NOMO-1 treated with dmso at 0.1 percent for 144 hours (cell line): ENCODE results near the gene WDR82.

Experiments
- DNase-seq: peaks from one replicate; lab custom pipeline; 2025; ENCODE audit not compliant: unreplicated experiment; lab: John Stamatoyannopoulos, UW

The WDR82 gene

DNA sequence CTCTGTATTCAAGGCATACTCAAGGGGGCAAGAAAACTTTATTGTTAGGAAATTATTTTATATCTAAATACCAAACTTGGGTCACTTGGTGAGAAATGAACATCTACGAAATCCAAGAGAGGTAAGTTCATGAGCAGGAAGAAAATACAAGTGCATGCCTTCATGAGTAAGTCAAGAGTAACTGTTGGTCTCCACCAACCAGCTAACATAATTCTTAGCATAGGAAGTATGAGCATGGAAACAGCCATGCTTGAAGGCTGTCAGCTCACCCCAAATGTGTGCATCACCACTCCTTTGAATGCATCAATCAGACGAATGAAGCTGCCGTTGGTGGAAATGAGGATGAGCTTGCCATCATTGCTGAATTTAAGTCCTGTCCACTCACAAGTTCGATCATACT is 19.0 kb downstream of the WDR82 start:
- no peak for DNase-seq

DNA sequence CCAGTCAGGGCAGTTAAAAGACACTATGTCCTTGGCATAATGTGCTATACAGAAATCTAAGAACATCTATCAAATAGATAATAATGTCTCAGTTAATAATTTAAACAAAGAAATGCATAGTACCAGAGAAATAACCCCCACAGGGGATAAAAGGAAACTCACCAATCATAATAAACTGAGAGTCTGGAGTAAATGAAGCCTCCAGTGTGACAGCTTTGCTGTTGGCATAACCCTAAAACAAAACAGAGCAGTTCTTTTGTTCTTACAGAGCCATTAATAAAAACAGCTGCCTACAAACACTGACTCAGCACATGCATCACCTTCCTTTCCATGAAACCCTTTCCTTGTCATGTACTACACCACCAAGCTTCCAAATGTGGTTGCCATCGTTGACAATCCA is 19.4 kb downstream of the WDR82 start:
- no peak for DNase-seq

DNA sequence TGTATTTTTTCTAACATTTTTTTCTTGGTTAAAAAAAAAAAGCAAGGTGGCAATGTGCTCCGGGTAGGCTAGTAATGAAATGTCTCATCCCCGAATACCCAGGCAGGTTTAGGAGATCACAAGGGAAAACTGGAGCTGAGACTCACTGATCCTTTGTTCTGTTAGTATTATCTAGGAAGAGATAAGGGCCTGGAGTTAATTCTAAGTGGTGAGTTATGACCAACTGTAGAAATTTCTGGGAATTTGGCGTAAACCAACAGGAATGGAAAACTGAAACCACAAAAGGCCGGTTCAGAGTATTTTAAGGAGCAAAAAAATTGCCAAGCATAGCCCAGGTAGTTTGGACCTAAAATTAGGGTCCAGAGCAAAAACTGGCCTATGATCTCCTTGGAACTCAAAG is 20.5 kb downstream of the WDR82 start:
- DNase-seq, result no peak

DNA sequence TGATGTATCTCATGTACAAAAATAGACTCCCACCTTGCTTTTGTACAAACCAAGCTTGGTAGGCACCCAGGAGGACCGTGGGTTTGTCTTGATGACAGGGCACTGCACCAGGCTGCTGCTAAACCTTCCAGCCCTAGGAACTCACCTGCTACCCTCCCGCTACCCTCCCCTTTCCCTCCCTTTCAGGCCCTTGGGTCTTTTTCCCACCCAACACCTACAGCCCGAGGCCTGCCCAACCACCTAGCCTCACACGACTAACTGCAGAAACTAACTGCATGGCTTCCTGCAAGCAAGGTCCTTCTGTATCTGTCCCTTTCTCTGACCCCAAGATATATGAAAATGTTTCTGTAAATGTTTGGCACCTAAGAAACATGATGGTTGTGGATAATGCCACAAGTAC is 21.8 kb downstream of the WDR82 start:
- DNase-seq, result no peak

DNA sequence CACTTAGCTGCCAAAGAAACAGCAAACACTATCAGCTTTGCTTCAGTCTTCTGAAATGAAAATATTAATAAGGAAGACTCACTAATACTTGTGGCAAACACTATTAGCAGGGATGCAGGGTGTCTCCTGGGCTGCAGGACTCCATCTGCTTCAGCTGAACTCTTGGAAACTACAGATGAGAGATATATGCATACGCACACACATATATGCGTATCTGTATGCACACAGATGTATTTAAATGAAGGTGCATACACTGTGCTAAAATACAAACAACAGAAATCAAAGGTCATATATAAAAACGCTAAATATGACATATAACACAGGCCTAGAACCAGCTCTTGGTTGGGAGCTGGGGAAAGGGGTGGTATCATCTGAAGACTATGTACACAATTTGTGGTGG is 22.3 kb downstream of the WDR82 start:
- DNase-seq, result no peak

DNA sequence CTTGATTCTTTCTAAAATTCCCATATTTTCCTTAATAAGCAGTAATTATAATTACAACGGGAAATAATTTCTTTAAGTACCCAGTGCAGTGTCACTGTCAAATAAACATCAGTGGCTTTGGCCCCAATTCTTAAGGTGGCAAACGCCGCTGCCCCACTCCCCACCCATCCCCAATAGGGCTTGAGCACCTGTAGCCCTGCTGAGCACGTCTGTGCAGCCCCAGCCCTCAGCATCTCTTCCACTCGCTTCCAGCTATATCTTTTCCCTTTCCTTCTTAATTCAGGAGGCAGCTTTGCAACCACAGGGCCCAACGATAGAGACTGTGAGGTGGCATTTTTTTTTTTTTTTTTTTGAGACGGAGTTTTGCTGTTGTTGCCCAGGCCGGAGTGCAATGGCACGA is 23.8 kb downstream of the WDR82 start:
- no peak for DNase-seq

DNA sequence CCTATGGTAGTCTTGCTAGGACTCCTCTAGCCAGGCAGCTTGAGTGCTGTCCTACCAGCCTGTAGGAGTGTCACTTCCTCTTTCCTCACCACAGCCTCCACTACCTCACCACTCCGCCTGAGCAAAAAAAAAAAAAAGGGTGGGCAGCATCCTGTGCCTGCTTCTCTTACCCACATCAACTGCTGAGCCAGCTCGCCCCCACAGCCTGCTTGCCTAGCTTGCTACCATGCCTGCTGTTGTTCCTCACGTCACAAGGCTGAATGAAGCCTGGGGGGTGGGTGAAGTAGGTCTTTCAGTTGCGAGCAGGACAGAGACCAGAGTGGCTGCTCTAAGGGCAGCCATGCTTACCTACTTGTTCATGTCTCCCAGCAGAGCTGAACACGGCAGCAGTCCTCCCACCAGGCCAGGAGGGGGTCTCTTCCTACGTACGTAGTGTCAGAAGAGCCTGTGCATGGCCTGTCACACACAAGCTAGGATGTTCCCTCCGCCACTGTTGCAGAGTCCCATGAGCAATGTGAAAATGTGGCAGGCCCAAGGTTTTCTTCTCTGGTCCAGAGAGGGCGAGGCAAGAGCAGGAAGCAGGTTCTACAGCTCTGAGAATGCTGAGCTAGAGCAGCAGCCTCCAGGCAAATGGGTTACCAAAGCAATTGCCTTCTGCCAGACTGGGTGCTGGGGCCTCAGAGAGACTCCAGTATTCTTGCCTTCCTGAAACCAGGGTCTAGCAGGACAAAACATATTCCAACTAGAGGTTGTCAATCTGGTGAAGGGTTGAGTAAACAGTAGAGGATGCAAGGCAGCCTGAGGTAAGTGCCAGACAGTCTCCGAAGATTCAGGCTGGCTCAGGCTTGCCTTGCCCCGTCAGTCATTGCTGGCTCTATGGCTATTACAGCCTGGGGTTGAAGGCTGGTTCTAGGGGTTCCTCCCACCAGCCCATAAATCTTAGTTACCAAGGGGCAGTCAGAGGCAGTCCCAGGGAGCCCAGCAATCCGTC is 24.8 kb downstream of the WDR82 start:
- peak; percentile 81 for DNase-seq

DNA sequence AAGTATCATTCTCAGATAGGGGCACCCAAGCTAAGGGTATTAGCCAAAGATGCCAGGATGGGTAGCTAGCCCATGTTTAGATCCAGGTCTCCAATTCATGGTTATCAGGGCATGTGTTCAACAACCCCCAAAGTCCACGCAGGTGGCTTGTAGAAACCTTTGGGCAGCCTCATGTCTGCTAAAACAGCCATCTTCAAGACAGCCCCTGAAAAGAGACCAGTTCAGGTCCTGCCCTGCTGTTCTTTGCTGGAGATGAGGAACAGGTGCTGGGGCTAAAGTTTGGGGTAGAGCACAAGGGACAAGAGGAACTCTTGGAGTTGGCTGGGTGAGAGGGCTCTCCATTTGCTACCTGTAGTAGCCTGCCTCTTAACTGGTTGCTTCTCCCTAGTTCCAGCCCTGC is 28.3 kb downstream of the WDR82 start:
- no peak for DNase-seq

DNA sequence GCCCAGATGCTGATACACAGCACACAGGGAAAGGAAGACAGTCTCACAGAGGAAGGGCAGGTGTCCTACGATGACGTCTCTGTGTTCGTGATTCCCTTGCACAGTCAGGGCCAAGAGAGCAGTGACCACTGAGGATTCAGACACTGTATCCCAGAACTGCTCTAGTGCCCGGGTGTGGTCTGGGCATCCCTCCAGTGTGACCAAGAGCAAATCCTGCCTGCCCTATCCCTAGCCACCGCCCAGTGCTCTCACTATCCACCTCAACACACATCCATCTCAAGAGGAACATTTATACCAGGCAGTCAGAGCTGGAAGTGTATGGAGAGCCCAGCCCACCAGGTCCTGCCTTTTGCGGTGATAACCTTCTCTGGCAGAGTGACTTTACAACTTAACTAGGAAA is 28.8 kb downstream of the WDR82 start:
- no peak for DNase-seq

DNA sequence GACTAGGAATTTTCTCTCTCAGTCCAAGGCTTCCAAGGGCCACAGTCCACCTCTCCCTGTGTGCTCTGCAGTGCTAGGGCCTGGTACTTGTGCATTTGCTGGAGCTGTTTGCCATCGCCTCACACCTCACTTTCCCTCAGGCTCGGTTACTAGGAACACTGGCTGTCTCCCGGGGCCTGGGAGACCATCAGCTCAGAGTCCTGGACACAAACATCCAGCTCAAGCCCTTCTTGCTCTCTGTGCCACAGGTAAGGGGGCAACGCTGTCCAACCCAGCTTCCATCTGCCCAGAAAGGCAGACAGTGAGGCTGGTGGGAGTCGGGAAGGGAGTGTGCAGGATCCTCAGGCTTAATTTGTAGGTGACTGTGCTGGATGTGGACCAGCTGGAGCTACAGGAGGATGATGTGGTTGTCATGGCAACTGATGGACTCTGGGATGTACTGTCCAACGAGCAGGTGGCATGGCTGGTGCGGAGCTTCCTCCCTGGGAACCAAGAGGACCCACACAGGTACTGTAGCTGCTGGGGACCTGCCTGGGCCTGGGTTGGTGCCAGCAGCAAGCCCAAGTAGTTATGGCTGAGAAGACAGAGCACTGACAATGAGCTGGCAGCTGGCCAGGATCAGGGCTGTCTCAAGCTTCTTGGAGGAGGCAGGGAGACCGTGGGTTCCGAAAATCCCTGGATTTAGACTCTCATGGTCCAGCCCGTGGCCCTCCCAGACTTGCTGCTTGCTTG is 29.5 kb downstream of the WDR82 start:
- DNase-seq, result no peak

DNA sequence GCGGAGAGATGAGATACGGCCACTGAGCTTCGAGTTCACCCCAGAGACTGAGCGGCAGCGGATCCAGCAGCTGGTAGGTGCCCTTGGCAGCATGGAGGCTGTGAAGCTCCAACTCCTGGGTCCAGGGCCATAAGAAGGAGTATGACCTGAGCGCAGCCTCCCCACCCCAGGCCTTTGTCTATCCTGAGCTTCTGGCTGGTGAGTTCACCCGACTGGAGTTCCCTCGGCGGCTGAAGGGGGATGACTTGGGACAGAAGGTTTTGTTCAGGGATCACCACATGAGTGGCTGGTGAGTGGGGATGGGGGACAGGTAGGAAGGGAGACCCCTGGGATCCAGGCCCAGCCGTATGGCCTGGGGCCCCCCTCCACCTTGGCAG is 30.3 kb downstream of the WDR82 start:
- DNase-seq, result no peak

DNA sequence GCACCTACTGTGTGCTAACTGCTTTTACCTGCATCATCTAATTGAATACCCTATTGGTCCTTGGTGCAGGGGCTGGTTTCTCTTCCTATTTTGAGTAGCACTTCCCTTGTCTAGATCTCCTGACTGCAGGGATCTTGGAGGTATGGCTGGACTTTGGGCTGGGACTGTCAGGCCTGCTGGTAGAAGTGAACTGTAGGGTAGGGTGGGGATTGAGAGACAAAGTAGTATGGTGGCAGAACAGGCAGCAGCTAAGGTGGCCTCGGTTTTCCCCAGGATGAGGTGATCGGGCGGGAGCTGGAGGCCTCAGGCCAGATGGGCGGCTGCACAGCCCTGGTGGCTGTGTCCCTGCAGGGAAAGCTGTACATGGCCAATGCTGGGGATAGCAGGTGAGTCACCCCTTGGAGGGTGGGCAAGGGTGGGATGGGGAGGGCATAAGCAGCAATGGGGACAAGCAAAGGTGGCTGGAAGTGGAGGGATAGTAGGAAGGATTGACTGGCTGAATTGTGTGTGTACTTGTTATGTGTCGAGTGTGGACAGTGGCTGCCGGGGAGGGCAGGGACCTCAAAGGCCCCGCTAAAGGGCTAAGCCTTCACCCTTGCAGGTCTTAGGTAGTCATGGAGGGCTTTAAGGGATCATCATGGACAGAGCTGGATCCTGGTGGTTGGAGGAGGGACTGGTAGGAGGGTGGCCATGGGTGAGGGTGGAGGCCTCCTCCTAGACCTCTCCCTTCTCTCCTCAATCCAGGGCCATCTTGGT is 30.9 kb downstream of the WDR82 start:
- no peak for DNase-seq

DNA sequence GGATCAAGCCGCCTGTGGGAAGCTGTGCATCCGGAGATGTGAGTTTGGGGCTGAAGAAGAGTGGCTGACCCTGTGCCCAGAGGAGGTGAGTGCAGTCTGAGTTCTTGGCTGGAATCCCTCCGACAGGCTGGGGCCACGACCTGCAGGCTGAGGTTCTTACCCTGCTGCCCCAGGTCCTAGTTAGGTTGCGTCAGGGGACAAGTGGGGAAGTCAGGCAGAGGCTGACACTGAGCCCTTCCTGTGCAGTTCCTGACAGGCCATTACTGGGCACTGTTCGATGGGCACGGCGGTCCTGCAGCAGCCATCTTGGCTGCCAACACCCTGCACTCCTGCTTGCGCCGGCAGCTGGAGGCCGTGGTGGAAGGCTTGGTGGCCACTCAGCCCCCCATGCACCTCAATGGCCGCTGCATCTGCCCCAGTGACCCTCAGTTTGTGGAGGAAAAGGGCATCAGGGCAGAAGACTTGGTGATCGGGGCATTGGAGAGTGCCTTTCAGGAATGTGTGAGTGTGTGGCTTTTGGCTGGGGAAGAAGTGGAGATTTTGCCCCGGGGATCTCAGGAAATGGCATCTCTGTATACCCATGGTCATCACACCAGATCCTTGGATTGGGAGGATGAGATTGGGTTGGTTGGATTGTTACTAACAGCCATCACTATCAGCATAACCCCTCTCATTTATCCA is 31.6 kb downstream of the WDR82 start:
- DNase-seq, result no peak

DNA sequence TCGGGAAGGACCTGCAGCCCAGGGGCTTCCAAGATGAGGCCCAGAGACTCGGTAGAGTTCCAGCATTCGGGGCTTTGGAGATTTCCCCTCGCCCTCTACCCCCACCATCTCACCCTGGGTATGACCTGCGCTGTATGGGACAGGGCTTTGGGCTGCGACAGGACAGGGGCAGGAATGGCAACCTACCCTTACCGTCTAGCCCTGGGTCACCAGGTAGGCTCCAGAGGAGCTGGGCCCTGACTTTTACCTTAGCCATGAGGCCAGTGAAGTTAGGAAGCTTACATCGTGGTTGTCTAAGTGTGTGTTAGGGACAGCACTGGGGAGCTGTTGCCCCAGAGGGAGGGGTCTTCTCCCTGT is 32.2 kb downstream of the WDR82 start:
- DNase-seq, result no peak

DNA sequence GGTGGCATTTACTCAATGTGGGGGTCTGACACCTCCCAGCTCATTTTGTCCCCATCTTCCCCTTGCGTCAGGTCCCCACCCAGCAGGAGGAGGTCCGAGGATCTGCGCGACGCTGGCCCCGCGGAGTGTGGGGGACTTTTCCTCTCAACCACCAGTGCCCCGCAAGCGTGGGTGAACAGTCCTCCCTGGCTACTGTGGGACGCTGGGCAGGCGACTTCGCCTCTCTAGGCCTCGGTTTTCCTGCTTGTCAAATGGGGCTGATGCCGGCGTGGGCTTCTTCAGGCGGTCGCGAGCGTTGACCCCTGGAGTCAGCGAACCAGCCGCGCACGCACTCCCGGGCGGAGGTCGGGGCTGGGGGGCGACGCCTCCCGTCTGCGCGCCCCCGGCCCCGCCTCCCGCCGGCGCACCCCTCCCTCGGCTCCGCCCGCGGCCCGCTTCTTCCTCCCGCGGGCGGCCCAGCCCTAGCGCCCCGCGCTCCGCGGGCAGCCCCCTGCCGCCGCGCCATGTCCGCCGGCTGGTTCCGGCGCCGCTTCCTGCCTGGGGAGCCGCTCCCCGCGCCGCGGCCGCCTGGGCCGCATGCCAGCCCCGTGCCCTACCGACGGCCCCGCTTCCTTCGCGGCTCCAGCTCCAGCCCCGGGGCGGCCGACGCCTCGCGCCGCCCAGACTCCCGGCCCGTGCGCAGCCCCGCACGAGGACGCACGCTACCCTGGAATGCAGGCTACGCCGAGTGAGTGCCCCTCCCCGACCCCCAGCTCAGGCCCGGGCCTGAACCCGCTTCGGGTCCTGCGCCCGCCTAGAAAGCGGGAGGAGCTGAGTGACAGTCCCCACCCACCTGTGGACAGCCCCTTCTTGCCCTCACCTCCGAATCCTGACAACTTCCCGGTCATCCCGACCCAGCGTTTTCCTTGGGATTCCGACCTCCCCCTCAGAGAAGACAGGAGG is 32.9 kb downstream of the WDR82 start, which contains the start of gene PPM1M:
Gene PPM1M, plus strand, starts transcription at position 438 of the 942 bp plus-strand sequence. Its CDS starts 66 bp downstream, at position 504.
- no peak for DNase-seq

DNA sequence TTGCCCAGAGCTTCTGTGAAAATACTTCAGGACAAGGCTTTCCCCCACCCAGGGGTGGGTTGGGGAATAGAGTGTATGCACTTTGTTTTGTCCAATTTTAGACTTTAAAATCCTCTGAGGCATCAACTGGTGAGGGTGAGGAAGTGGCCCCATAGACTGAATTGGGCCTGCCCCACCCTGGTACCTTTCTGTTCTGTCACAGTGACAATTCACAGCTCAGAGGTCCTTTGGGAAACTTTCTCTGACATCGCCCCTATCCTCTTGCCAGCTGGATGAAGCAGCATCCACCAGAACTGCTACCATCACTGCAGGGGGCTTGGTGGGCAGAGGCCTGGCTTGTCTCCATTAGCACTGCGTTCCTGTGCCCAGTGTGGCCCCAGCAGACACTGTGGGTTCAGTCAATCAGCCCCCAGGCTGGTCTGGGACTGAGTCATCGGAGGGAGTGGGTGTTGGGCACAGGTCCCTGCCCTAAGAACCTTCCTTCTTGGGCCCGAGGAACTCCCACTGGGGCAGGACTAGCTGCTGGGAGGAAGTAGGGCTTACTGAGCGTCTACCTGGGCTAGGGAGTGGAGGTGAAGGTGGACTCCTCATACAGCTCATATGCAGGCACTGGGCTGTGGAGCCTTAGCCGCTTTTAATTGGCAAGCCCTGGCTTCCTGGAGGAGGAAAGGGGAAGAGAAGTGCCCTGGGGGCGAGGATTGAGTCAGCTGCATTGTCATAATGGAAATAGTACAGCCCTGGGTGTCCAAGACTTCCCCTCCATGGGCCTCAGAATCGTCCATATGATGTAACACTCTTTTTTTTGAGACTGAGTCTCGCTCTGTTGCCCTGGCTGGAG is 34.4 kb downstream of the WDR82 start:
- DNase-seq, result peak; percentile 80

DNA sequence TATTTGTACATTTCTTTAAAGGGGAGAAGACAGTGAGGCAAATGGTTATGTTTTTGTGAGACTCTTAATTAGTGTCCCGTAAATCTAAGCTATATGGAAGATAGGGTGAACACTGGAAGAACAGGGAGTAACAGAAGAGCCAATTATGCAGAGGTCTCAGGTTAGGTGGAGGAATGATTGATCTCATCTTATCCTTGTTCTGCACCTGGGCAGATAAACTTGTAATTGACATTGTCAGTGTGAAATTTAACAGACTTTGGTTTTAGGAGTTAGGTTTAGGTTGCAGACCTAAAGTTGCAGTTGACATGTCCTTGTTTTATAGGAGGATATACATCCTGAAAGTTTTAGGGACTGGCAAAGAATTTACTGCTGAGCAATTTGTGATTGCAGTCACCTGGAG is 36.4 kb downstream of the WDR82 start:
- DNase-seq, result no peak

DNA sequence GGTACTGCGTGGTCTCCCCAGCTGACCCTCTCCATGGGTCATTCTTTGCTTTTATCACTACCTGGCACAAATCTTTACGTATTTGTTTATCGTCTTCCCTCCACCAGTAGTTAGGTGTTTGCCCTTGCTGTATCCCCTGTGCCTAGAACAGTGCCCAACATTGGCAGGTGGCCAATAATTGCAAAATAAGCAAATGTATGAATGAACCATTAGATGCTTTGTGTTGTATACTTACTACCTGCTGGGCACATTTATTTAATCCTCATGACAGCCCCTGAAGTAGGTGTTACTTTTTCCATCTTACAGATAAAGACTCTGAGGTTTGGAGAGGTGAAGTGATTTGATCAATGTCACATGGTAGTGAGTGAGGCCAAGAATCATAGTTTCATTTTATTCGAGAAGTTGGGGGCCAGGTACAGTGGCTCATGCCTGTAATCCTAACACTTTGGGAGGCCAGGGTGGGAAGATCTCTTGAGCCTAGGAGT is 37.5 kb downstream of the WDR82 start:
- DNase-seq, result no peak
